Midbrain (tissue), 1 donor: Measurements from ENCODE around the gene TWNK.
"Not testable (repeated sequence)": the region's sequence is repeated elsewhere in the genome, so short reads cannot be mapped to it uniquely, and the experiment has no call there.

Experiments
- DNase-seq: peaks from one replicate; lab custom pipeline; 2025; lab: John Stamatoyannopoulos, UW

Gene TWNK

GRCh38 chr10:101030496-101031127, 43.3 kb downstream of the TWNK start:
- DNase-seq = no peak

- DNase-seq = peak; percentile 95
These were observed 43.9 kb downstream of the TWNK start, which contains the start of the genes PDZD7 and SFXN3 for GRCh38 chr10:101031128-101031795. TSS of gene PDZD7 (minus strand) at chr10:101031129. CDS start at chr10:101030219, 910 bp downstream. TSS of gene SFXN3 (plus strand) at chr10:101031234. CDS start at chr10:101034695, 3,461 bp downstream.

GRCh38 chr10:101031796-101032636, 44.7 kb downstream of the TWNK start:
- DNase-seq = peak; percentile 87

- DNase-seq = peak; percentile 83
These were observed 45.4 kb downstream of the TWNK start for GRCh38 chr10:101032637-101033224.

- DNase-seq = no peak
These were observed 45.9 kb downstream of the TWNK start for GRCh38 chr10:101033276-101033675.

GRCh38 chr10:101034404-101034803, 47.1 kb downstream of the TWNK start:
- not testable (repeated sequence) for DNase-seq

GRCh38 chr10:101035314-101035713, 48.0 kb downstream of the TWNK start:
- DNase-seq = no peak

GRCh38 chr10:101035916-101036702, 48.8 kb downstream of the TWNK start:
- DNase-seq = no peak

GRCh38 chr10:101036726-101037125, 49.4 kb downstream of the TWNK start:
- no peak for DNase-seq

- no peak for DNase-seq
These were observed 51.1 kb downstream of the TWNK start for GRCh38 chr10:101038484-101038883.

GRCh38 chr10:101040061-101040460, 52.7 kb downstream of the TWNK start:
- DNase-seq = no peak

- DNase-seq = no peak
These were observed 53.5 kb downstream of the TWNK start for GRCh38 chr10:101040851-101041250.

- peak; percentile 82 for DNase-seq
These were observed 54.0 kb downstream of the TWNK start for GRCh38 chr10:101041252-101041761.

- no peak for DNase-seq
These were observed 54.8 kb downstream of the TWNK start for GRCh38 chr10:101042118-101042517.

GRCh38 chr10:101042667-101043362, 55.5 kb downstream of the TWNK start:
- peak; percentile 78 for DNase-seq

GRCh38 chr10:101043363-101043707, 56.0 kb downstream of the TWNK start:
- DNase-seq = no peak
